ENCODE data around the gene GBP1. TPM values are rescaled to one million over a fixed set of nuclear protein-coding genes. Genes with fewer than 3 reads are reported as not detected.

GBP1 gene
- total and polyA plus RNA-seq, 2 donors (not counting 3 experiments of a cell fraction or from before 2014, with no cell fraction given) = 11.6 to 28.0 TPM

DNA sequence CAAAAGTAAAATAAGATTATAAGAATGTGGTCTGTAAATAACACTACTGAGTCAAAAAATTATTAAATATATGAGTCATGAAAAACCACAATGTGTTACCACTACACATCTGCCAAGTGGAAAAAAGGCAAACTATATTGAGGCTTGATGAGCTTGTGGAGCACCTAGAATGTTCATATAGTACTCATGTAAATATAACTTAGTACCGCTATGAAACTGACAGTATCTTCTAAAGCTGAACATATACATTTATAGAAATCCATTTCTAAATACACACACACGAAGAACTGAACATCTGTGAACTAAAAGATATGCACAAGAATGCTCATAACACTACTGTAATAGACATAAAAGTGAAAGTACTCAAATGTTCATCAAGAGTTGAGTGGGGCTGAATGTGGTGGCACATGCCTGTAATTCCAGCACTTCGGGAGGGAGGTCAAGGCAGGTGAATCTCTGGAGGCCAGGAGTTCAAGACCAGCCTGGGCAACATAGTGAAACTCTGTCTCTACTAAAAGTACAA is 23.8 kb downstream of the GBP1 start:
- FAIRE-seq (no peak), DNase-seq (ENCODE audit: low read depth, low spot score) (no peak)
- Histone ChIP-seq H3K4me3 (replicated peaks in 1 of 3; ENCODE audit: insufficient read depth in 1 of 3, low read depth in 1 of 3, low read length in 3 of 3) (no peak overlapping the region), H3K27me3 (ENCODE audit: control insufficient read depth in 2 of 2, insufficient read depth in 2 of 2, low read length in 2 of 2) (no peaks in the 10 kb centered on the region), H3K36me3 (ENCODE audit: control insufficient read depth in 2 of 2, extremely low read depth in 1 of 2, insufficient read depth in 2 of 2, low read length in 2 of 2) (no peaks in the 10 kb centered on the region), H3K4me1 (ENCODE audit: control insufficient read depth, extremely low read depth, insufficient read depth, low read length) (no peaks in the 10 kb centered on the region), H3K27ac (ENCODE audit: insufficient read depth, low read depth, low read length) (no peak overlapping the region), H3K9me1 (replicated peaks; ENCODE audit: control insufficient read depth, extremely low read depth, insufficient read depth, low read length) (no peaks in the 10 kb centered on the region), H3K4me2 (ENCODE audit: insufficient read depth, low read length) (no peak overlapping the region), H3K9ac (replicated peaks; ENCODE audit: extremely low read depth, insufficient read depth, low read length) (no peak overlapping the region), H3K9me3 (replicated peaks; ENCODE audit: control insufficient read depth, insufficient read depth, low read length) (no peaks in the 10 kb centered on the region), H4K20me1 (replicated peaks; ENCODE audit: control insufficient read depth, extremely low read depth, insufficient read depth, low read length) (no peaks in the 10 kb centered on the region), H3K79me2 (ENCODE audit: control insufficient read depth, insufficient read depth, low read length) (no peaks in the 10 kb centered on the region), H2AFZ (ENCODE audit: low read depth, low read length) (no peak overlapping the region)
- dilution Hi-C loops (cut with MboI; ENCODE audit: extremely low pct_ligation_motif_present, low sequenced_read_pairs) = no loop called here
- CTCF ChIA-PET = interaction anchor here (0.6 to 1.3 kb wide), 3 partner anchors 15 to 45 kb away, joined by 3 to 6 read pairs (median 4); partner anchors contain the start of gene GBP3
- no TSS peak for BruUV-seq (replicated peaks)
- intact Hi-C loops (cut with micrococcal nuclease) = no loop called here
- POLR2A ChIA-PET = no interaction called here
- TF ChIP-seq, protein P1, sequence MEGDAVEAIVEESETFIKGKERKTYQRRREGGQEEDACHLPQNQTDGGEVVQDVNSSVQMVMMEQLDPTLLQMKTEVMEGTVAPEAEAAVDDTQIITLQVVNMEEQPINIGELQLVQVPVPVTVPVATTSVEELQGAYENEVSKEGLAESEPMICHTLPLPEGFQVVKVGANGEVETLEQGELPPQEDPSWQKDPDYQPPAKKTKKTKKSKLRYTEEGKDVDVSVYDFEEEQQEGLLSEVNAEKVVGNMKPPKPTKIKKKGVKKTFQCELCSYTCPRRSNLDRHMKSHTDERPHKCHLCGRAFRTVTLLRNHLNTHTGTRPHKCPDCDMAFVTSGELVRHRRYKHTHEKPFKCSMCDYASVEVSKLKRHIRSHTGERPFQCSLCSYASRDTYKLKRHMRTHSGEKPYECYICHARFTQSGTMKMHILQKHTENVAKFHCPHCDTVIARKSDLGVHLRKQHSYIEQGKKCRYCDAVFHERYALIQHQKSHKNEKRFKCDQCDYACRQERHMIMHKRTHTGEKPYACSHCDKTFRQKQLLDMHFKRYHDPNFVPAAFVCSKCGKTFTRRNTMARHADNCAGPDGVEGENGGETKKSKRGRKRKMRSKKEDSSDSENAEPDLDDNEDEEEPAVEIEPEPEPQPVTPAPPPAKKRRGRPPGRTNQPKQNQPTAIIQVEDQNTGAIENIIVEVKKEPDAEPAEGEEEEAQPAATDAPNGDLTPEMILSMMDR (IDR thresholded peaks at IDR 0.05; ENCODE audit: extremely low read depth in 1 of 2, insufficient read depth in 1 of 2, low read depth in 1 of 2, low read length in 2 of 2) = no peak
- TF ChIP-seq MYC (IDR thresholded peaks at IDR 0.05; ENCODE audit: low read depth, low read length) (no peak), POLR2AphosphoS5 (IDR thresholded peaks at IDR 0.05; ENCODE audit: insufficient read depth, low read depth, low read length) (no peak), POLR2A (IDR thresholded peaks at IDR 0.05; ENCODE audit: low read depth, low read length) (no peak), FOS (IDR thresholded peaks at IDR 0.05; ENCODE audit: borderline replicate concordance, insufficient read depth, low read length) (no peak), JUN (IDR thresholded peaks at IDR 0.05; ENCODE audit: borderline replicate concordance, insufficient read depth, insufficient read length, low read depth) (no peak), EZH2 (IDR thresholded peaks at IDR 0.05; ENCODE audit: borderline replicate concordance, low read depth, low read length, severe bottlenecking) (no peak), GATA2 (IDR thresholded peaks at IDR 0.05; ENCODE audit: insufficient read depth, insufficient read length, low read depth, low read length) (no peak)
- TF ChIP-seq, protein P2, sequence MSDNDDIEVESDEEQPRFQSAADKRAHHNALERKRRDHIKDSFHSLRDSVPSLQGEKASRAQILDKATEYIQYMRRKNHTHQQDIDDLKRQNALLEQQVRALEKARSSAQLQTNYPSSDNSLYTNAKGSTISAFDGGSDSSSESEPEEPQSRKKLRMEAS (IDR thresholded peaks at IDR 0.05; ENCODE audit: insufficient read depth, insufficient read length) = no peak

Measured in endothelial cell of umbilical vein (primary cell).